IMR-90 (cell line): ENCODE data around the gene PDS5A. TPM values are rescaled to one million over a fixed set of nuclear protein-coding genes. Genes with fewer than 3 reads are reported as not detected.

ENCODE experiments used
- ATAC-seq: fragments of 200-7000 bp; cut with Tn5 transposase; 2 replicates; pipeline ENCODE4 v1.9.1; 2020; ENCODE audit warnings: low read depth, mild to moderate bottlenecking, moderate library complexity
- BruUV-seq: library from RNA; stranded (reverse); fragments of 400-500 nt; replicated peaks from 2 replicates; lab custom pipeline; 2021; lab: Mats Ljungman, UMichigan
- CTCF ChIA-PET: fragments of 300-600 bp; formaldehyde crosslinking; extraction: SDS; loops from one replicate; lab custom pipeline; 2021; ENCODE audit warnings: antibody characterized with exemption; lab: Yijun Ruan, JAX
- POLR2A ChIA-PET: fragments of 300-600 bp; sonication (Branson Sonifier 250); formaldehyde crosslinking; loops from one replicate; lab custom pipeline; 2022; ENCODE audit warnings: antibody characterized with exemption; ENCODE audit not compliant: unreplicated experiment; lab: Charles Lee
- DNase-seq: peaks from one replicate; pipeline ENCODE4 v3.0.0; 2013
- H2AFZ ChIP-seq: replicated peaks from 2 replicates; pipeline ENCODE3; 2013; ENCODE audit warnings: low read length, mild to moderate bottlenecking; ENCODE audit not compliant: poor library complexity
- H2AK5ac ChIP-seq: 2 replicates; pipeline ENCODE4 v1.6.1; 2013; ENCODE audit warnings: low read depth, low read length, inconsistent platforms
- H2AK9ac ChIP-seq: replicated peaks from 2 replicates; pipeline ENCODE3; 2013; ENCODE audit warnings: mild to moderate bottlenecking, low read depth, low read length, moderate library complexity; ENCODE audit not compliant: poor library complexity
- H2BK120ac ChIP-seq: 2 replicates; pipeline ENCODE4 v1.6.1; 2013; ENCODE audit warnings: low read depth, low read length, inconsistent platforms
- H2BK15ac ChIP-seq: 3 replicates; pipeline ENCODE4 v1.6.1; 2013; ENCODE audit warnings: low read depth, low read length, inconsistent platforms
- H2BK20ac ChIP-seq: 2 replicates; pipeline ENCODE4 v1.6.1; 2013; ENCODE audit warnings: low read depth, mild to moderate bottlenecking, inconsistent platforms, low read length, moderate library complexity
- H2BK5ac ChIP-seq: 2 replicates; pipeline ENCODE4 v1.6.1; 2013; ENCODE audit warnings: mild to moderate bottlenecking, low read depth, low read length, inconsistent platforms; ENCODE audit not compliant: poor library complexity, severe bottlenecking
- H3K14ac ChIP-seq: replicated peaks from 2 replicates; pipeline ENCODE4 v1.6.1; 2013; ENCODE audit warnings: low read depth, low read length, inconsistent platforms
- H3K18ac ChIP-seq: 2 replicates; pipeline ENCODE4 v1.6.1; 2013; ENCODE audit warnings: low read depth, low read length, control low read depth
- H3K23ac ChIP-seq: 2 replicates; pipeline ENCODE4 v1.6.1; 2013; ENCODE audit warnings: low read depth, low read length, inconsistent platforms
- H3K27ac ChIP-seq: 2 replicates; pipeline ENCODE4 v1.5.1; 2013; ENCODE audit warnings: mild to moderate bottlenecking, control low read depth, low read length; ENCODE audit not compliant: insufficient read depth
- H3K27me3 ChIP-seq: 2 replicates; pipeline ENCODE4 v1.6.1; 2013; ENCODE audit warnings: low read length; ENCODE audit not compliant: control insufficient read depth, insufficient read depth
- H3K36me3 ChIP-seq: 2 replicates; pipeline ENCODE4 v1.6.1; 2013; ENCODE audit warnings: low read length, mixed read lengths; ENCODE audit not compliant: control insufficient read depth, insufficient read depth
- H3K4ac ChIP-seq: 2 replicates; pipeline ENCODE4 v1.6.1; 2013; ENCODE audit warnings: low read depth, low read length, inconsistent platforms
- H3K4me1 ChIP-seq: 2 replicates; pipeline ENCODE4 v1.6.1; 2013; ENCODE audit warnings: low read length, mixed read lengths; ENCODE audit not compliant: control insufficient read depth, insufficient read depth
- H3K4me2 ChIP-seq: 2 replicates; pipeline ENCODE4 v1.6.1; 2013; ENCODE audit warnings: low read depth, mild to moderate bottlenecking, control low read depth, low read length, moderate library complexity
- H3K4me3 ChIP-seq: 2 replicates; pipeline ENCODE4 v1.5.1; 2013; ENCODE audit warnings: low read depth, mild to moderate bottlenecking, control low read depth, low read length, moderate library complexity; ENCODE audit not compliant: insufficient read depth
- H3K56ac ChIP-seq: 2 replicates; pipeline ENCODE4 v1.6.1; 2013; ENCODE audit warnings: low read length, inconsistent platforms; ENCODE audit not compliant: insufficient read depth; ENCODE audit errors: extremely low read depth
- H3K79me1 ChIP-seq, 2 experiments: 2 replicates each; pipeline ENCODE4 v1.6.1; 2013; ENCODE audit warnings: low read length in 2 of 2, inconsistent platforms in 1 of 2, low read depth in 1 of 2
- H3K9ac ChIP-seq: 2 replicates; pipeline ENCODE4 v1.6.1; 2013; ENCODE audit warnings: low read depth, low read length, control low read depth
- H3K9me1 ChIP-seq: 2 replicates; pipeline ENCODE4 v1.6.1; 2013; ENCODE audit warnings: low read length, inconsistent platforms; ENCODE audit not compliant: insufficient read depth
- H3K9me3 ChIP-seq: 2 replicates; pipeline ENCODE4 v1.6.1; 2013; ENCODE audit warnings: low read length; ENCODE audit not compliant: control insufficient read depth, insufficient read depth
- H4K20me1 ChIP-seq: 2 replicates; pipeline ENCODE4 v1.6.1; 2013; ENCODE audit warnings: low read length, inconsistent platforms; ENCODE audit not compliant: insufficient read depth
- H4K5ac ChIP-seq: 2 replicates; pipeline ENCODE4 v1.6.1; 2013; ENCODE audit warnings: mild to moderate bottlenecking, low read depth, low read length, control low read depth
- H4K8ac ChIP-seq, 2 experiments: 2 replicates each; pipeline ENCODE4 v1.6.1; 2013; ENCODE audit warnings: low read depth in 2 of 2, low read length in 2 of 2, control low read depth in 1 of 2, inconsistent platforms in 1 of 2
- H4K91ac ChIP-seq: 2 replicates; pipeline ENCODE4 v1.6.1; 2013; ENCODE audit warnings: low read depth, low read length, inconsistent platforms; ENCODE audit not compliant: insufficient read depth
- CEBPB ChIP-seq: IDR thresholded peaks from 2 replicates; pipeline ENCODE4 v1.6.1; 2012; ENCODE audit warnings: low read depth, low read length, improper control_type of control experiment
- CHD1 ChIP-seq: IDR thresholded peaks from 2 replicates; pipeline ENCODE4 v1.6.1; 2012; ENCODE audit warnings: low read depth, low read length, improper control_type of control experiment
- FOS ChIP-seq: fragments of 150-350 bp; IDR thresholded peaks from 2 replicates; pipeline ENCODE4 v1.6.1; 2016; ENCODE audit warnings: low read depth, low read length
- MAFK ChIP-seq: IDR thresholded peaks from 2 replicates; pipeline ENCODE4 v1.6.1; 2012; ENCODE audit warnings: low read depth, low read length, improper control_type of control experiment
- MAZ ChIP-seq: IDR thresholded peaks from 2 replicates; pipeline ENCODE4 v1.6.1; 2012; ENCODE audit warnings: low read depth, mild to moderate bottlenecking, low read length, improper control_type of control experiment, moderate library complexity, borderline replicate concordance
- MXI1 ChIP-seq: IDR thresholded peaks from 2 replicates; pipeline ENCODE4 v1.6.1; 2012; ENCODE audit warnings: low read depth, mild to moderate bottlenecking, low read length, moderate library complexity, borderline replicate concordance
- POLR2A ChIP-seq: IDR thresholded peaks from 2 replicates; pipeline ENCODE4 v1.6.1; 2012; ENCODE audit warnings: mild to moderate bottlenecking, low read depth, low read length
- RFX5 ChIP-seq: IDR thresholded peaks from 2 replicates; pipeline ENCODE4 v1.8.0; 2012; ENCODE audit warnings: low read depth, mild to moderate bottlenecking, low read length, moderate library complexity
- WGBS, 2 experiments: methylation state at CpG; one replicate each; pipeline versions ENCODE4 v1.1.5 to v1.1.7; 2013; ENCODE audit warnings: missing lambda C conversion rate in 2 of 2; ENCODE audit not compliant: insufficient read length in 1 of 2; ENCODE audit errors: extremely low coverage in 2 of 2; 5-methylcytosine and 5-hydroxymethylcytosine counted together
- dilution Hi-C: fragments of 300-500 bp; cut with HindIII; formaldehyde crosslinking; loops from one replicate; pipeline ENCODE4 v1.14.3; 2018; ENCODE audit warnings: low sequenced_read_pairs; ENCODE audit not compliant: unreplicated experiment
- in situ Hi-C: fragments of 300-500 bp; cut with MboI; formaldehyde crosslinking; loops from 3 replicates; pipeline ENCODE4 v1.14.3; 2019; ENCODE audit warnings: low sequenced_read_pairs, inconsistent platforms, mixed read lengths
- intact Hi-C: fragments of 100-400 bp; cut with micrococcal nuclease; formaldehyde crosslinking; loops from 2 replicates; pipeline ENCODE4 v1.10.0; 2022
- polyA plus RNA-seq, 3 experiments: library from polyadenylated mRNA; depleted of rRNA; stranded (reverse); fragments of >200 nt; gene quantifications; 2 replicates each; pipeline ENCODE4 v1.2.3, GENCODE V29; 2012; ENCODE audit warnings: low replicate concordance in 1 of 3
- total RNA-seq: library from RNA; depleted of rRNA; stranded (reverse); fragments of >200 nt; gene quantifications from 2 replicates; pipeline ENCODE4 v1.2.3, GENCODE V29; 2012

PDS5A gene
- total and polyA plus RNA-seq, 2 of the 4 experiments (the other 2 are of a cell fraction), result 16.3 to 33.5 TPM

DNA sequence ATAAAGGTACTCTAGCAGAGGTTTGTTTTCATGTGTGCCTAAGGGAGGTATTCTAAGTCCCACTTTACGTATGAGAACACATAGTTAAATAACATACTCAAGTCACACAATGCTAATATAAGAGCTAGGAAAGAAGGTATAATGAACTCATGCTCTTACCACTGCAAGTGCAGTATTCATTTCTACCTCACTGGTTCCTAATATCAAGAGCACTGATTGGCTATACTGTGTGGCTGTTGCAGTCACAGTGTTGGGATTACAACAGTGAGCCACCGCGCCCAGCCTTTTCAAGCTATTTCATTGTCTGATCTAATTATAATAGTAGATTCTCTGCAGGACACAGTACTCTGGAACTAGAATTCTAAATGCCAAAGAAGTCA is 84.0 kb downstream of the PDS5A start:
- no peak overlapping the region for H2BK120ac ChIP-seq
- H2BK15ac ChIP-seq, result no peak overlapping the region
- H2BK5ac ChIP-seq, result no peak overlapping the region
- no peak overlapping the region for H3K27ac ChIP-seq
- dilution Hi-C loops, result no loop called here
- CTCF ChIA-PET, result interaction anchor here (0.5 kb wide), 1 partner anchor 26 kb away, joined by 3 read pairs; no protein-coding TSS in a partner anchor
- no peak overlapping the region for H2AFZ ChIP-seq
- H3K9me1 ChIP-seq, result no peaks in the 10 kb centered on the region
- in situ Hi-C loops, result no loop called here
- DNase-seq (no peak), ATAC-seq (no peak)
- H3K14ac ChIP-seq, result no peak overlapping the region
- H4K20me1 ChIP-seq, result no peaks in the 10 kb centered on the region
- peaks cover 3 to 4% of the 10 kb centered on the region in 2 experiments; a peak in 1 of 4 replicates for H3K79me1 ChIP-seq
- H3K56ac ChIP-seq, result no peak overlapping the region
- WGBS, 2 experiments, result no CpG with 5 or more reads among the region's 3 CpGs
- no peaks in the 10 kb centered on the region for H3K27me3 ChIP-seq
- no peak overlapping the region for H4K5ac ChIP-seq
- H3K36me3 ChIP-seq, result peaks cover 35% of the 10 kb centered on the region
- H3K4ac ChIP-seq, result no peak overlapping the region
- BruUV-seq, result no TSS peak
- no peak overlapping the region for H2BK20ac ChIP-seq
- H4K91ac ChIP-seq, result no peak overlapping the region
- H3K4me1 ChIP-seq, result no peaks in the 10 kb centered on the region
- H2AK9ac ChIP-seq, result no peak overlapping the region
- POLR2A ChIA-PET, result no interaction called here
- H3K9me3 ChIP-seq, result no peaks in the 10 kb centered on the region
- no peak overlapping the region for H3K18ac ChIP-seq
- no peak overlapping the region for H3K23ac ChIP-seq
- no peak overlapping the region for H3K4me3 ChIP-seq
- no peak overlapping the region for H3K4me2 ChIP-seq
- intact Hi-C loops, result no loop called here
- no peak overlapping the region for H4K8ac ChIP-seq
- H2AK5ac ChIP-seq, result no peak overlapping the region
- TF ChIP-seq FOS (no peak), RFX5 (no peak), MXI1 (no peak), POLR2A (no peak), MAFK (no peak), CEBPB (no peak), CHD1 (no peak), MAZ (no peak)
- no peak overlapping the region for H3K9ac ChIP-seq
